Gastroesophageal sphincter (tissue), 4 donors: ENCODE measurements around the gene SUPT3H. TPM values are rescaled to one million over a fixed set of nuclear protein-coding genes. Genes with fewer than 3 reads are reported as not detected.
"Not testable (repeated sequence)": the region's sequence is repeated elsewhere in the genome, so short reads cannot be mapped to it uniquely, and the experiment has no call there.

Experiments used
- ATAC-seq: fragments of 150-250 bp; one replicate; pipeline ENCODE4 v1.9.1; 2016; ENCODE audit warnings: mild to moderate bottlenecking, moderate library complexity
- H3K27ac ChIP-seq, 4 donors: fragments of 200-600 bp; sonication (generic) in 3 of 4; 1 replicate in 3 of 4; 2 replicates in 1 of 4; pipeline ENCODE4 v1.5.1; 2016 to 2019
- H3K27me3 ChIP-seq: fragments of 200-600 bp; sonication (generic); one replicate; pipeline ENCODE4 v1.5.1; 2019
- H3K36me3 ChIP-seq, 2 donors: fragments of 200-600 bp; sonication (generic); one replicate each; pipeline ENCODE4 v1.5.1; 2019; ENCODE audit warnings: control low read depth in 1 of 2
- H3K4me1 ChIP-seq, 3 donors: fragments of 200-600 bp; sonication (generic); 1 replicate in 2 of 3; 2 replicates in 1 of 3; pipeline ENCODE4 v1.5.1; 2016 to 2019; ENCODE audit warnings: control low read depth in 2 of 3
- H3K4me3 ChIP-seq, 2 donors: fragments of 200-600 bp; sonication (generic); one replicate each; pipeline ENCODE4 v1.5.1; 2019; ENCODE audit warnings: mild to moderate bottlenecking in 1 of 2, moderate library complexity in 1 of 2
- H3K9me3 ChIP-seq, 3 donors: fragments of 200-600 bp; sonication (generic); one replicate each; pipeline ENCODE4 v1.5.1; 2017 to 2019; ENCODE audit warnings: control low read depth in 2 of 3
- CTCF ChIP-seq, 4 experiments: fragments of 200-600 bp in 2 of 4; fragments of 450-650 bp in 2 of 4; sonication (generic) in 1 of 4; IDR thresholded peaks; one replicate each; pipeline ENCODE4 v1.5.1; 2017 to 2019; ENCODE audit warnings: antibody characterized with exemption in 4 of 4, mild to moderate bottlenecking in 2 of 4, moderate library complexity in 2 of 4
- EP300 ChIP-seq: sonication (generic); formaldehyde crosslinking; IDR thresholded peaks from one replicate; pipeline ENCODE4 v1.6.1; 2017; ENCODE audit warnings: antibody characterized with exemption, mild to moderate bottlenecking
- POLR2A ChIP-seq, 2 donors: fragments of 450-650 bp; IDR thresholded peaks; one replicate each; pipeline ENCODE4 v1.6.1; 2017; ENCODE audit warnings: antibody characterized with exemption in 2 of 2, mild to moderate bottlenecking in 2 of 2, moderate library complexity in 1 of 2
- POLR2AphosphoS5 ChIP-seq: sonication (generic); formaldehyde crosslinking; IDR thresholded peaks from one replicate; pipeline ENCODE4 v1.6.1; 2017; ENCODE audit warnings: antibody characterized with exemption
- WGBS, 2 donors: methylation state at CpG; one replicate each; pipeline ENCODE4 v1.1.5; 2018; ENCODE audit warnings: low coverage in 1 of 2; 5-methylcytosine and 5-hydroxymethylcytosine counted together
- total RNA-seq, 4 donors: library from RNA; depleted of rRNA; stranded (reverse); fragments of >200 nt; gene quantifications; one replicate each; pipeline ENCODE4 v1.1.0, GENCODE V29; 2016

The SUPT3H gene
- total RNA-seq, 4 donors from 2014 or later, result 3.6 to 13.1 (median 7.6) TPM

DNA sequence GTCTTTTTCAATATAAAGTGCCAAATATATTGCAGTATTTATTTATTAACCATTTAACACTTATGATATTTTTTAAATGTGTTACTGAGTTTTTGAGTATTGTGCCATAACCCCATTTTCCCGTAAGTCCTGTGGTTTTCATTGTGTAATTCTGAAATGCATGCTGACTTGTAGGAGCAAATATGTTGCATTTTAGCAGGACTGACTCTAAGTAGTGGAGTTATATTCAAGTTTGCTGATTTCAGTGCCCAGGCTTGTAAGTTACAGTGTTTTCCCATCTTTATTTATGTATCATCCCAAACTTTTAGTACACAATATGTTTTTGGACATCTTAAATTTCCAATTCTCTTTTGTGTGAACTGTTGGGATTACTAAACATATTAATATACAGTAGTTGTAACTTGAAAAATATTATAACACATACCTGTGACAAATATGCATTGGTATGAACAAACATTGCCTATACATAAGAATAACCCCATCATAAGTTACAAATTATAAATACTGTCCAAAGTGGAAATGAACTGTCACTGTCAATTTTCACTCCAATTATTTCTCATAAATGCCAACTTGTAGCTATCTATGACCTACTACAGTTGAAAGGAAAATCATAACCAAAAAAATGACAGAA lies 228.9 kb downstream of the SUPT3H start:
- Histone ChIP-seq H3K9me3 (peaks cover 0 to 17% (median 0%) of the 10 kb centered on the region in 3 donors), H3K36me3 (no peaks in the 10 kb centered on the region), H3K4me1 (no peaks in the 10 kb centered on the region), H3K4me3 (no peak overlapping the region), H3K27ac (no peak overlapping the region), H3K27me3 (no peaks in the 10 kb centered on the region)
- 40 to 100% methylated on average over 1 of the region's 1 CpG for WGBS, 2 donors
- no peak for ATAC-seq
- TF ChIP-seq CTCF (IDR thresholded peaks at IDR 0.05) (no peak), POLR2A (IDR thresholded peaks at IDR 0.05) (no peak), EP300 (no peak), POLR2AphosphoS5 (no peak)

DNA sequence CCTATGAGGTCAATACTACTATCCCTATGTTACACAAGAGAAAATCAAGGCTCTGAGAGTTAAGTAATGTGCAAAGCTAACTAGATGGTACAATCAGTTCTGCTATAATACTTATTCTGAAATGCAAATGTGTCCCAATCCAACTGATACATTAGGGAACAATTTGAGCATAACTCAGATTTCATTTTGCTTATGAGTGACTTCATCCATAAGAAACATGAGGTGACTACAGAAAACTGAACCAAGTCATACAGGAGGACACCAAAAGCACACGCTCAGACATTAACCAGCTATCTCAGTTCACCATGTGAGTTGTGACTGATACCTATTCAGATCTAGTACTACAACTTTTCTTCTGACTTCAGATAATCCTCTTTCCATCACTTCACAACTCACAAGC lies 229.5 kb downstream of the SUPT3H start:
- TF ChIP-seq POLR2AphosphoS5 (no peak), EP300 (no peak), POLR2A (IDR thresholded peaks at IDR 0.05) (no peak), CTCF (IDR thresholded peaks at IDR 0.05) (no peak)
- H3K4me3 ChIP-seq, result no peak overlapping the region
- H3K27ac ChIP-seq, result no peak overlapping the region
- H3K4me1 ChIP-seq, result no peaks in the 10 kb centered on the region
- peaks cover 0 to 17% (median 0%) of the 10 kb centered on the region in 3 donors for H3K9me3 ChIP-seq
- 78 to 93% methylated on average over 1 of the region's 1 CpG for WGBS, 2 donors
- no peaks in the 10 kb centered on the region for H3K36me3 ChIP-seq
- H3K27me3 ChIP-seq, result no peaks in the 10 kb centered on the region
- no peak for ATAC-seq

- ATAC-seq, H3K36me3 ChIP-seq, H3K4me1 ChIP-seq, H3K4me3 ChIP-seq, H3K27ac ChIP-seq, H3K27me3 ChIP-seq: not testable (repeated sequence)
- H3K9me3 ChIP-seq, result peaks cover 0 to 32% (median 0%) of the 10 kb centered on the region in 3 donors
- 83 to 91% methylated on average over 2 to 3 of the region's 3 CpGs for WGBS, 2 donors
Measured at GRCh38 chr6:45145658-45146057, 232.1 kb downstream of the SUPT3H start.

DNA sequence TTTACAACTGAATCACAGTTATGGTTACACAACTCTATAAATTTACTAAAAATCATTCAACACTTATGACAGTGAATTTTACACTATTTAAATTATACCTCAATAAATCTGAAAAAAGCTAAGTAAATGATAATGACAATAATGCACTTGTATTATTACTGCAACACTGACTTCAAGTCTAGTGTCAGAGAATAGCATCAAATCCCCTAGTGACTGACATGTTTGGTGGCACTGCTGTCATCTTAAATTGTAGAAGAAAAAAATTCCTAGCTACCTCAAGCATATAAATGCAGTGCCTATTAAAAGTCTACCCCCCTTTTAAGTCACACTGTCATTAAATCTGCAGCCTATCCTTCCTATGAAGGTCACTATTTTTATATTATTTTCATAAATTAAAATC lies 239.0 kb downstream of the SUPT3H start:
- no peak for TF ChIP-seq POLR2A (IDR thresholded peaks at IDR 0.05)
- Histone ChIP-seq H3K36me3 (no peaks in the 10 kb centered on the region), H3K27ac (no peak overlapping the region), H3K4me1 (no peaks in the 10 kb centered on the region), H3K27me3 (no peaks in the 10 kb centered on the region), H3K9me3 (peaks cover 0 to 30% (median 0%) of the 10 kb centered on the region in 3 donors), H3K4me3 (no peak overlapping the region)
- ATAC-seq, result no peak

- H3K27me3 ChIP-seq, result no peaks in the 10 kb centered on the region
- H3K36me3 ChIP-seq, result no peaks in the 10 kb centered on the region
- H3K4me3 ChIP-seq, result no peak overlapping the region
- peaks cover 0 to 6% (median 0%) of the 10 kb centered on the region in 3 donors for H3K4me1 ChIP-seq
- peaks cover 0 to 18% (median 0%) of the 10 kb centered on the region in 3 donors for H3K9me3 ChIP-seq
- no peak overlapping the region for H3K27ac ChIP-seq
- TF ChIP-seq EP300 (no peak), POLR2A (IDR thresholded peaks at IDR 0.05) (no peak)
- no peak for ATAC-seq
Measured at GRCh38 chr6:45136495-45136894, 241.2 kb downstream of the SUPT3H start.

- 38 to 72% methylated on average over 1 of the region's 1 CpG for WGBS, 2 donors
- no peaks in the 10 kb centered on the region for H3K27me3 ChIP-seq
- H3K4me1 ChIP-seq, result peaks cover 0 to 6% (median 0%) of the 10 kb centered on the region in 3 donors
- H3K4me3 ChIP-seq, result no peak overlapping the region
- no peak overlapping the region for H3K27ac ChIP-seq
- peaks cover 0 to 15% (median 0%) of the 10 kb centered on the region in 3 donors for H3K9me3 ChIP-seq
- no peak for TF ChIP-seq POLR2AphosphoS5
- no peak for TF ChIP-seq CTCF (IDR thresholded peaks at IDR 0.05)
- TF ChIP-seq POLR2A (IDR thresholded peaks at IDR 0.05), result no peak
- TF ChIP-seq EP300, result no peak
- no peaks in the 10 kb centered on the region for H3K36me3 ChIP-seq
- ATAC-seq, result no peak
Measured at GRCh38 chr6:45132658-45133294, 245.0 kb downstream of the SUPT3H start.
